ENCODE data around the gene EID3.
"Not testable (repeated sequence)": the region's sequence is repeated elsewhere in the genome, so short reads cannot be mapped to it uniquely, and the experiment has no call there.

Gene EID3

GRCh38 chr12:104288635-104289274 is 14.8 kb upstream of the EID3 start:
- peak; percentile 65 to 80 (median 79) for DNase-seq (ENCODE audit: low read depth in 3 of 3)

- no peak for DNase-seq (ENCODE audit: low read depth in 3 of 3)
Measured at GRCh38 chr12:104290320-104290719, 13.2 kb upstream of the EID3 start.

GRCh38 chr12:104290855-104291254 is 12.7 kb upstream of the EID3 start:
- no peak for DNase-seq (ENCODE audit: low read depth in 3 of 3)

DNA sequence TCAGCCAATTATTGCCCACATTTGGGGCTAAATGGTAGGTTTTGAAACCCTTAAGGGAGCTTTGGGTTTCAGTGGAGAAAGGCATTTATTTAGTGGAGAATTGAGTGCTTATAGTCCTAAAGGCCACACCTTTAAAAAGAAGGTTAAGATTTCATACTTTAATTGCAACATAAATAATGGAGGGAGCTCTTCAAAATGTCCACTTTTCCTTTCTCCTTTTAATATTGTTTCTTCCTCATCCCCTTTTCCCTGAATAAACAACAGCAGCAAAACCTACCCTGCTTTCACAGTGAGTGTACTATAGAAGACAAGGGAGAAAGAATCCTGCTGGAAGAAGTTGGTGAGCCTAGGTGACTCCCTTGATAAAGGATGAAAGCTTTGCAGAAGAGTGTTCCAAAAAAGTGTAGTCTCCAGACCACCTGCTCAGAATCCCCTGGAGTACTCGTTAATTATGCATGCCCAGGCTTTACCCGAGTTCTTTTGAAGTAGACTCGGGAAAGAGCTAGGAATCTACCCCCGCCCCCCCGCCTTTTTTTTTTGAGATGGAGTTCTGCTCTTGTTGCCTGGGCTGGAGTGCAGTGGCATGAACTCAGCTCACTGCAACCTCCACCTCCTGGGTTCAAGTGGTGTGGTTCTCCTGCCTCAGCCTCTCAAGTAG is 11.5 kb upstream of the EID3 start:
- DNase-seq (ENCODE audit: low read depth in 3 of 3): no peak

DNA sequence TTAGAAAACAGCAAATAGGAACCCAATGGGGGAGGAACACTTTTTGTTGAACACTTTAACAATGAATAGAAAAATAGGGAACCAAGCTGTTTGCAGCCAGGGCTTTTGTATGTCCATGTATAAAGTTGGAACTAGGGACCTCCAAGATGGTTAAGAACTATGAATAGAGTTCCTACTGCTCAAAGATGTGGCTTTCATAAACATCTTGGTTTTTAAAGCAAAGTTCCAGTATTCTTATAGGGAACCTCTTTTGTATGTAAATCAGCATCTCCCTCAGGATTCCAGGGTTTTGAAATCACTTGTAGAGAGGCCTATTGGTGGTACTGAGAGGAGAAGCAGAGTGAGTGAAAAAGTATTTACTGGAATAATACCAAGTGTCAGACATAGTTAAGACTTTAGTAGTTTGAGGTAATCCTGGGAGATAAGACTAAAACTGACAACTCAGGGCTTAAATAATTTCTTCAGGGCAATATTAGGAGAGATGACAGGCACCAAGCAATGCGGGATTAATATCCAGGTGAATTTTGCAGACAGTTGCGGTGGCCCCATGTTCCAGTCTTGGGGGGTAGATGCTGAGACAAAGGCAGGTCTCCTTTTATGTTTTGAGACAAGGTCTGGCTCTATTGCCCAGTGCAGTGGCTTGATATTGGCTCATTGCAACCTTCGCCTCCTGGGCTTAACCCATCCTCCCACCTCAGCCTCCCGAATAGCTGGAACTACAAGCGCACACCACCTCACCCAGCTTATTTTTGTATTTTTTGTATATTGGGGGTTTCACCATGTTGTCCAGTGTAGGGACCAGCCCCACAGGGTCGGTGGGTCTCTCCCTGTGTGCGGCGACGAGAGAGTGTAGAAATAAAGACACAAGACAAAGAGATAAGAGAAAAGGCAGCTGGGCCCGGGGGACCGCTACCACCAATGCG is 10.4 kb upstream of the EID3 start:
- DNase-seq (ENCODE audit: low read depth in 3 of 3): no peak

GRCh38 chr12:104294158-104294859 is 9.2 kb upstream of the EID3 start:
- DNase-seq (ENCODE audit: low read depth in 3 of 3): not testable (repeated sequence)

DNA sequence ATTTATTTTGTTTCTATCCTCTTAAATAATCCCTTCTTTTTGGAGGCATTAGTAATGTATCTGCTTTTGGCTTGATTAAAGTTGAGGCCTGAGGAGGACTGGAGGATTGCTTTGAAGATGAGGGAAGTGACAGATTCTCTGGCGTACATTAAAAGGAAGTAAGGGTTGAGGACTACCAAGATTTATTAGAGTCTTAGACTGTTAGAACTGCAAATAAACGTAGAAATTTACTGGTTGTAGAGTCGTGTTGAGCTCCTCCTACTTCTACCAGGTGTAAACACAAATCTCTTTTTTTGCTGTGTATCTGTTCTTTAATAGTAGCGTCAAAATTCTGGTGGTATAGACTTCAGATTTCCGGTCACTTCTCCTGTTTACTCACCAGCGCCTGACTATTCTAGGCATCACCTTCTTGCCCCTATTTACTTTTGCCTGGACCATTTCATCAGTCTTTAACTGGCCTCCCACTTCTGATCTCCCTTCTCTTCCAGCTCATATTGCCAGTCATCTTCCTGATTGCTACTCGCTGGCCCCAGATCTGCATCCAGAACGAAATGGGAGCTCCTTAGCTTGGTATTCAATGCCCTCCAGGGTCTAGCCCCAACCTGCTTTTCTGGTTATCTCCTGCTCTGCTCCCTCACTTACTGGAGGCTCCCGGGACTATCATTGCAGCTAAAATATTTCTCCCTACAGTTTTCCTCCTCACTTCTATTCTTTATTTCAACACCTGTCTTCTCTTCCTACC is 8.4 kb upstream of the EID3 start:
- DNase-seq (ENCODE audit: low read depth in 3 of 3): no peak

- no peak for DNase-seq (ENCODE audit: low read depth in 3 of 3)
Measured at GRCh38 chr12:104295954-104296353, 7.6 kb upstream of the EID3 start.

DNA sequence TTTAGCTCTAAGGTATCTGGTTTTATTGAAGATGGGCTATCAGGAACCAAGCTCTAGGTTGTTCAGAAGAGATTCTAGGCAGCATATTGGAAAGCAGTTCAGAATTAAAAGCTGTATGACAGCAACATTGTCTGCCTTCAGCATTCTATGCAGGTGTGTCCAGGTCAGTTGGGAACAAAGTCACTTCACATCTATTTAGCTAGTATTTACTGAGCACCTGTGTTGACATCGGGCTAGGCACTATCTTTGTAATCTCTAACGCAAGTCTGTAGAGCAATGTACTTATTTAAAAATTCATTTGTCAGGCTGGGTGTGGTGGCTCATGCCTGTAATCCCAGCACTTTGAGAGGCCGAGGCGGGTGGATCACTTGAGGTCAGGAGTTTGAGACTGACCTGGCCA is 6.8 kb upstream of the EID3 start:
- no peak for DNase-seq (ENCODE audit: low read depth in 3 of 3)

DNA sequence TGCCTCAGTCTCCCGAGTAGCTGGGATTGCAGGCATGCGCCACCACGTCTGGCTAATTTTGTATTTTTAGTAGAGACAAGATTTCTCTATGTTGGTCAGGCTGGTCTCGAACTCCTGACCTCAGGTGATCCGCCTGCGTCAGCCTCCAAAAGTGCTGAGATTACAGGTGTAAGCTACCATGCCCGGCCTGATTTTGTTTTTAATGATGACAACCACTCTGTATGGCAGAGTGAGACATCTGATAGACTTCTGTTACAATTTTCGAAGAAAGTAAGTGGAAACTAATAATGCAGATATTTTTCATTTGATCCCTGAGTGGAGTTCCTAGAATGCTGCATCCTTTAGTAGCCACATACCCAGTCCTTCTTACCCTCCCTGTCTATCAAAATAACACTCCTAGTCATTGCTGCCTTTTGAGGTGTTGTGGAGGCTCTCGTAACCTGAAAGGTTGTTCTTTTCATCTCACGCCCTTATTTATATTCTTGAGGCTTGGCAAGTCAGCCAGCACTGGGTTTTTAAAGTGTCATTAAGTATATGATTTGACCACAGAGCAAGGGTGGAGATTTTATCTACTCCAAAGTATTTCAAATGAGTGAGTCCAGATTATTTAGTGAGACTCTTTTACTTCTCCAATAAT is 5.9 kb upstream of the EID3 start:
- no peak for DNase-seq (ENCODE audit: low read depth in 3 of 3)

DNA sequence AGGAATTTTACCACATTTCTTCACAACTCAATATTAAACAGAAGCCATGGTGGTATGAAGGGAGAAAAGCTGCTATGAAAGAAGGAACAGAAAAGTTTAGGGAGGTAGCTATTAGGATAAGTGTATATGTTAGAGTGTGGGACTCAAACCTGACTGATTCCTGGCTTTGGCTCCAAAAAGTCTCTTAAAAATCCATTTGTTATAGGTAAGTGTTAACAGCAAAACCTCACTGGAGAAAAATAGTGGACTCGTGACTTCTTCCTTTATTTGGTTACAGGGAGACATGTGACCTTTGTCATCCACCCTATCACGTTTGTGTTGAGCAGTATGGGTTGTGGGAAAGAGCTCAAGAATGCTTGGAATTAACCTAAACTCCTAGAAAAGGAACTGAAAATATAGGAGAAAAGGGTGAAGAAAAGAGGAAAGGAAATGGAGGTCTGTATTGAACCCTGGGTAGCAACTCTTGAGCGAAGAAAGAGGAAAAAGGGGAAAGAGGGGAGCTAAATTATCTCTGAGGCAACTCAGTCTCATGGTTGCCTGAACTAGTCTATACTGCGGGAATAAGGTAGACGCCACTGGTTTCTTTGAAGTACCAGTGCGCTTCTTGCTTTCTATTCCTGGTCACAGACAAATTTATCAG is 3.6 kb upstream of the EID3 start:
- no peak for DNase-seq (ENCODE audit: low read depth in 3 of 3)

DNA sequence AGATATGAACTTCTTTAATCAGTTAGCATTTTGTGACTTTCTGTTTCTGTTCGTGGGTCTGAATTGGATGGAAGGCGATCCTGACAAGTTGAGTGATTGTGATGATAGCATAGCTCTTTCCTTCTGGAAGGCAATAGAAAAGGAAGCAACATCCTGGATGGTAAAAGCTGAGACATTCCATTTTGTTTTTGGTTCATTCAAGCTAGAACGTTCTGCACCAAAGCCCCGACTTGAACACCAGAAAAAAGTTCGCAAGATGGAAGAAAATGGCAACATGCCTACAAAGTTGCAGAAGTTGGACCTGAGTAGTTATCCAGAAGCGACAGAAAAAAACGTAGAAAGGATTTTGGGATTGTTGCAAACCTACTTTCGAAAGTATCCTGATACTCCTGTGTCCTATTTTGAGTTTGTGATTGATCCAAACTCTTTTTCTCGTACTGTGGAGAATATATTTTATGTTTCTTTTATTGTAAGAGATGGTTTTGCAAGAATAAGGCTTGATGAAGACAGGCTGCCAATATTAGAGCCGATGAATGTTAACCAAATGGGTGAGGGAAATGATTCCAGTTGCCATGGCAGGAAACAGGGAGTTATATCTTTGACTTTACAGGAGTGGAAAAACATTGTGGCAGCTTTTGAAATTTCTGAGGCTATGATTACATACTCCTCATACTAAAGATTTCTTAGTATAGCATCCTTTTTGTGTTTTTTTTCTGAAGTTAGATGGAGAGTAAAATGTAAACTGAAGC is 896 bp downstream of the EID3 start:
- DNase-seq (ENCODE audit: low read depth in 3 of 3): no peak

GRCh38 chr12:104305349-104305748 is 1.8 kb downstream of the EID3 start:
- DNase-seq (ENCODE audit: low read depth in 3 of 3): no peak

- no peak for DNase-seq (ENCODE audit: low read depth in 3 of 3)
Measured at GRCh38 chr12:104306376-104306775, 2.8 kb downstream of the EID3 start.

GRCh38 chr12:104306943-104307654 is 3.6 kb downstream of the EID3 start:
- no peak for DNase-seq (ENCODE audit: low read depth in 3 of 3)

DNA sequence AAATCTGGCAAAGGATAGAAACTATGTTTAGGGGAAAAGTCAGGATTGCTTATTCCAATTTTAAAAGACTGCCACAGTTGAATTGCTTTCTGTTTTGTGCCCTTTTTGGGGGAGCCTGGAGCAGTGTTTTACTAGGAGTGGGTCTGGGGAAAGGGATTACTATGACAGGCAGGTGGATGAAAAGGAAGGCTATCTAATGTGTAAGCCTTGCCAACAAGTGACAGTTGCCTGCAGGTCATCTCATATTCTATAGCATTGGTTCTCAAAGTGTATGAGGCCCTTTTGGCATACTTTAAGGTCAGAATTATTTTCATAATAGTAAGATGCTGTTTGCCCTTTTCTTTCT is 4.1 kb downstream of the EID3 start:
- DNase-seq (ENCODE audit: low read depth in 3 of 3): no peak

- DNase-seq (ENCODE audit: low read depth in 3 of 3): no peak
Measured at GRCh38 chr12:104309446-104309993, 6.0 kb downstream of the EID3 start.

GRCh38 chr12:104310751-104311633 is 7.5 kb downstream of the EID3 start:
- no peak for DNase-seq (ENCODE audit: low read depth in 3 of 3)

Measured in stimulated activated CD4-positive, alpha-beta T cell treated with anti-CD3 and anti-CD28 coated beads, TNF-alpha, amount 100 ng/mL, for 4 hours (primary cell).